Subcutaneous abdominal adipose tissue (tissue), 5 donors: ENCODE results near the gene SAYSD1.

ENCODE experiments used
- H3K27ac ChIP-seq: one replicate; pipeline ENCODE4 v1.7.0; 2013; ENCODE audit warnings: low read depth, mild to moderate bottlenecking, inconsistent platforms, low read length, moderate library complexity
- H3K27me3 ChIP-seq, 5 donors: one replicate each; pipeline ENCODE4 v1.7.0; 2013; ENCODE audit warnings: low read length in 5 of 5, inconsistent platforms in 1 of 5; ENCODE audit not compliant: control insufficient read depth in 5 of 5, insufficient read depth in 4 of 5
- H3K36me3 ChIP-seq, 5 donors: one replicate each; pipeline ENCODE4 v1.7.0; 2013; ENCODE audit warnings: low read length in 5 of 5; ENCODE audit not compliant: control insufficient read depth in 5 of 5, insufficient read depth in 5 of 5
- H3K4me1 ChIP-seq, 5 donors: one replicate each; pipeline ENCODE4 v1.7.0; 2013; ENCODE audit warnings: low read length in 5 of 5, mild to moderate bottlenecking in 3 of 5, moderate library complexity in 1 of 5; ENCODE audit not compliant: control insufficient read depth in 5 of 5, insufficient read depth in 5 of 5
- H3K4me3 ChIP-seq, 5 donors: one replicate each; pipeline ENCODE4 v1.7.0; 2013; ENCODE audit warnings: low read length in 5 of 5, low read depth in 1 of 5
- H3K9ac ChIP-seq, 5 donors: one replicate each; pipeline ENCODE4 v1.7.0; 2013; ENCODE audit warnings: low read length in 5 of 5, mild to moderate bottlenecking in 4 of 5, moderate library complexity in 3 of 5
- H3K9me3 ChIP-seq, 5 donors: one replicate each; pipeline ENCODE4 v1.7.0; 2013; ENCODE audit warnings: low read length in 5 of 5; ENCODE audit not compliant: control insufficient read depth in 5 of 5
- donor health status: healthy.
- donor health status: healthy.
- donor health status: healthy.
- donor health status: healthy.
- donor health status: healthy.

The SAYSD1 gene

DNA sequence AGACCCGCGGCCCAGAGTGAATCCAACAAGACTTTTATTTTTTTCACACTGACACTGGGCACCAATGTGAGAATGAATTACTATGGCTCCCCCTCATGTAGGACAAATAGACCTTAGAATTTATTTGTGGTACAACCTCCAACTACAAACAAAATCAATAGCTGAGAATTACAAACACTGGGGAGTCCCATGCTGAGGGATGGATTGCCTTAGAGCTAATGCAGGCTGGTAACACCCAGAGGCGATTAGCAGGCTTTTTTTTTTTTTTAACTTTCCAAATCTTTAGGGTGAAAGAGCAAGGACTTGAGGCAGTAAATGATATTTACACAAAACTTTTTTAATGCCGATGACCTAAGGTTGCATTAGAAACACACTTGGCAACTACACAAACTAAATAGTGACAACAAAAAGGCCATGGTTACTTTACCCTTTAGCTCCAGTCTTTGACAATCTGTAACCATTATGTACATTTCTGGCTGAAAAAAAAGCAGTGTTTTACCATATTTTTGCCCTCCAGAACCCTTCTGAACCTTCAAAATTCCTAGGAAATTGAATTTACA, 21.8 kb downstream of the SAYSD1 start:
- Histone ChIP-seq H3K4me3 (no peak overlapping the region), H3K9ac (no peak overlapping the region), H3K4me1 (peaks cover 0 to 3% (median 0%) of the 10 kb centered on the region in 5 donors), H3K9me3 (no peaks in the 10 kb centered on the region), H3K27ac (no peak overlapping the region), H3K27me3 (peaks cover 0 to 10% (median 0%) of the 10 kb centered on the region in 5 donors), H3K36me3 (no peaks in the 10 kb centered on the region)

GRCh38 chr6:39092124-39092523, 22.9 kb downstream of the SAYSD1 start:
- Histone ChIP-seq H3K9ac (no peak overlapping the region), H3K36me3 (no peaks in the 10 kb centered on the region), H3K9me3 (no peaks in the 10 kb centered on the region), H3K4me3 (no peak overlapping the region), H3K27me3 (peaks cover 0 to 10% (median 0%) of the 10 kb centered on the region in 5 donors), H3K27ac (no peak overlapping the region), H3K4me1 (peaks cover 0 to 3% (median 0%) of the 10 kb centered on the region in 5 donors)

DNA sequence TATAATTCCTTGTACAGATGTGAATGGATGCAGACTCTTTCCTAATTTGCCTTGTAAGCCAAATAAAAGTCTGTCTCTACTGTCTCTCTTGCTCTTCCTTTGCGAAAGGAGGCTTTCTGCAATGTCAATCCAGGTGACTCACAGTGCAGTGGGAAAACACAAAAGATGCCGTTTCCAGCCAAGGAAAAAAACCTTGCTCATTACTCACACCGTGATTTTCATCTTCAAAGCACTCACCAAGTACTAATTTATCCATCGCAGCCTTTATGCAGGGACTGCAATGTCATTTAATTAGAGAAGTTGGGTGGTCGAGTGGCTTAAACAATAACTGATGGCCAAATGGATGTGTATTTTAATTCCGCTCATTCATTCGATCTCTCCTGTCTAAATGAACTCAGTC, 23.8 kb downstream of the SAYSD1 start:
- Histone ChIP-seq H3K36me3 (no peaks in the 10 kb centered on the region), H3K27me3 (peaks cover 0 to 10% (median 3%) of the 10 kb centered on the region in 5 donors), H3K4me3 (no peak overlapping the region), H3K9me3 (no peaks in the 10 kb centered on the region), H3K4me1 (peaks cover 0 to 3% (median 0%) of the 10 kb centered on the region in 5 donors), H3K9ac (no peak overlapping the region), H3K27ac (no peak overlapping the region)

- H3K9ac ChIP-seq: no peak overlapping the region
- H3K9me3 ChIP-seq: no peaks in the 10 kb centered on the region
- peaks cover 4 to 14% (median 8%) of the 10 kb centered on the region in 5 donors for H3K27me3 ChIP-seq
- no peaks in the 10 kb centered on the region for H3K36me3 ChIP-seq
- peaks cover 0 to 3% (median 0%) of the 10 kb centered on the region in 5 donors for H3K4me1 ChIP-seq
- H3K27ac ChIP-seq: no peak overlapping the region
- no peak overlapping the region for H3K4me3 ChIP-seq
Observed at GRCh38 chr6:39090036-39090435, 24.9 kb downstream of the SAYSD1 start.

- Histone ChIP-seq H3K27ac (no peak overlapping the region), H3K4me1 (peaks cover 0 to 3% (median 0%) of the 10 kb centered on the region in 5 donors), H3K9ac (no peak overlapping the region)
Observed at GRCh38 chr6:39088331-39088730, 26.7 kb downstream of the SAYSD1 start.

DNA sequence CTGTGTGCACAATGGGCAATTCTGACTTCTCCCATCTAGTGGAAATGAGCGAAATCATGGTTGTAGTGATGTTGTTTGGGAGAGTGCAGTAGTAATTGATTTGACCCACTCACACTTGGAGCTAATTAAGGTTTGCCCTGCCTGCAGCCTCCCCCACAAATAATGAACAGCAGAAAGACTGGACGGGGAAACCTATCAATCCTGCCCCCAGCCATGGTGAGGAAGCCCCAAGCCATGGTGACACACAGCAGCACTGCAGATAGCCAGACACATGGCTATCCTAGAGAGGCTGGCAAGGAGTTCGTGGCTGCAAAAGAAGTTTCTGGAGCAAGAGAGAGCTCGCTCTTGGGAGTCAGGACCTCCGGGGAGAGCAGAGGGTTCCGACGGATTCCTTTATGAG, 27.8 kb downstream of the SAYSD1 start:
- H3K9ac ChIP-seq: no peak overlapping the region
- H3K27me3 ChIP-seq: peaks cover 4 to 32% (median 23%) of the 10 kb centered on the region in 5 donors
- no peaks in the 10 kb centered on the region for H3K36me3 ChIP-seq
- peaks cover 0 to 3% (median 0%) of the 10 kb centered on the region in 5 donors for H3K4me1 ChIP-seq
- H3K9me3 ChIP-seq: no peaks in the 10 kb centered on the region
- no peak overlapping the region for H3K27ac ChIP-seq
- no peak overlapping the region for H3K4me3 ChIP-seq

More at GRCh38 chr6:39088331-39088730, 26.7 kb downstream of the SAYSD1 start:
- Histone ChIP-seq H3K36me3 (no peaks in the 10 kb centered on the region), H3K4me3 (no peak overlapping the region), H3K9me3 (no peaks in the 10 kb centered on the region), H3K27me3 (peaks cover 4 to 25% (median 19%) of the 10 kb centered on the region in 5 donors)

DNA sequence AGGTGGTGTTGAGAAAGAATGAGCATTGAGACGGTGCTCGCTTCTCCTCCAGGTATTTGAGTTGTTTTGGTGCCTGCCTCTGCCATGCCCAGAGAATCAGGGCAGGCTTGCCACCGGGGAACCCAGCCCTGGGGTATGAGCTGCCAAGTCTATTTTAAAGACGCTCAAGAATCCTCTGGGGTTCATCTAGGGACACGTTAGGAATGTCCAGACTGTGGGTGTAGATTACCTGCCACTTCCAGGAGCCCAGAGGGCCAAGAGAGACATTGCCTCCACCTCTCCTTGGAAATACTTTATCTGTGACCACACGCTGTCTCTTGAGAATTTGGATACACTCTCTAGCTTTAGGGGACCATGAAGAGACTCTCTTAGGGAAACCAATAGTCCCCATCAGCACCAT, 28.3 kb downstream of the SAYSD1 start:
- Histone ChIP-seq H3K36me3 (no peaks in the 10 kb centered on the region), H3K4me3 (no peak overlapping the region), H3K27me3 (peaks cover 4 to 32% (median 23%) of the 10 kb centered on the region in 5 donors), H3K9ac (no peak overlapping the region), H3K4me1 (peaks cover 0 to 3% (median 0%) of the 10 kb centered on the region in 5 donors), H3K27ac (no peak overlapping the region), H3K9me3 (no peaks in the 10 kb centered on the region)

- Histone ChIP-seq H3K4me1 (peaks cover 0 to 3% (median 0%) of the 10 kb centered on the region in 5 donors), H3K27me3 (peaks cover 4 to 32% (median 23%) of the 10 kb centered on the region in 5 donors), H3K9ac (no peak overlapping the region)
Observed at GRCh38 chr6:39086294-39086693, 28.7 kb downstream of the SAYSD1 start.

DNA sequence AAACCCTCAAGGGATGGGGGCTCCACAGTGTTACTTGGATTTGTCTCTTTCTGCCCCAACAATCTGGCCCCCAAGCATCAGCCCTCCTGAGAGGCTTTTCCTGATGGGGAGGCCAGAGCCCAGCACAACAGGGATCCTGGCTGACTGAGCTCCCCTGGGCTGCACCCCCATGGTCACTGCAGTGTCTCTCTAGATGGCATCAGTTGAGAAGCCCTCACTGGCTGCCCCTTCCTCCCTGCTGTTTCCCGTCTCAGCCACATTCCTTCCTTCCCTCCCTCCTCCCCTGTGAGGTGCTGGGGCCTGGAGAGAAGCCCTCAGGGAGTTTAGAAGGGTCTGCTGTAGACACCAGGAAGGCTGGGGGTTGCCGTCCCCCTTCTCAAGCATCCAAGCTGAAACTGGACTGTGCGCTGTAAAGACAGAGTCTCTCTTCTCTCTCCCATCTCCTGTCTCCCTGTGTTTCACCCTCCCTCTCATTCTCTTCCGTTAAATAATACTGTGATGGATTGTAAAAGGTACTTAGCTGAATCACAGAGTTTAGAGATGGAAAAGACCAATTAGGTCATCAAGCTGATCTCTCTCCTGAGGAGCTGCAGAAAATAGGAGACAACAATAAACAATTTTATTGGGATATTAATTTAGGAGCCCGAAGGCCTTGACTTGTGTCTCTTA, 29.7 kb downstream of the SAYSD1 start:
- no peaks in the 10 kb centered on the region for H3K36me3 ChIP-seq
- no peak overlapping the region for H3K27ac ChIP-seq
- no peak overlapping the region for H3K9ac ChIP-seq
- no peaks in the 10 kb centered on the region for H3K9me3 ChIP-seq
- peaks cover 0 to 3% (median 0%) of the 10 kb centered on the region in 5 donors for H3K4me1 ChIP-seq
- no peak overlapping the region for H3K4me3 ChIP-seq
- peaks cover 4 to 32% (median 23%) of the 10 kb centered on the region in 5 donors for H3K27me3 ChIP-seq

More at GRCh38 chr6:39086294-39086693, 28.7 kb downstream of the SAYSD1 start:
- Histone ChIP-seq H3K4me3 (no peak overlapping the region), H3K27ac (no peak overlapping the region), H3K9me3 (no peaks in the 10 kb centered on the region), H3K36me3 (no peaks in the 10 kb centered on the region)

- Histone ChIP-seq H3K36me3 (no peaks in the 10 kb centered on the region), H3K27me3 (peaks cover 4 to 32% (median 23%) of the 10 kb centered on the region in 5 donors), H3K4me3 (no peak overlapping the region), H3K9ac (no peak overlapping the region), H3K9me3 (no peaks in the 10 kb centered on the region), H3K27ac (no peak overlapping the region), H3K4me1 (peaks cover 0 to 3% (median 0%) of the 10 kb centered on the region in 5 donors)
Observed at GRCh38 chr6:39084506-39084905, 30.5 kb downstream of the SAYSD1 start.
